HG03066 (cell line): ENCODE results near the gene COX4I1.

Experiments used
- ATAC-seq: cut with Tn5 transposase; IDR thresholded peaks from one replicate; pipeline ENCODE4 v1.9.1; 2021; ENCODE audit warnings: low read depth; ENCODE audit not compliant: unreplicated experiment

COX4I1 gene

DNA sequence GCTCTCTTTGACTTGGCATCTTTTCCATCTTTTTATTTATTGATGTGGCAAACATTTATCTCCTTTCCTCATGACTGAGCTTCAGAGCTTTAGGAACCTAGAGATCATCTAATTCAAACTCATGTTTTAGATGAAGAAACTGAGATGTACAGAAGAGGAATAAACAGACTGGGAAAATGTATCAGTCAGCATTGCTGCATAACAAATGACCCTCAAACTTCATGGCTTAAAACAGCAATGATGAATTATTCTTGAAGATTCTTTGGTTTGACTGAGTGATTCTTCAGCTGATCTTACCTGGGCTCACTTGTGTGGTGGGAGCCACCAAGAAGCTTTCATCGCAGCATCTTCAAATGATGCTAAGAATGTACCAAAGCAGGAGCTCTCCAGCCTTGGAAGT, 55.4 kb downstream of the COX4I1 start:
- no peak for ATAC-seq

DNA sequence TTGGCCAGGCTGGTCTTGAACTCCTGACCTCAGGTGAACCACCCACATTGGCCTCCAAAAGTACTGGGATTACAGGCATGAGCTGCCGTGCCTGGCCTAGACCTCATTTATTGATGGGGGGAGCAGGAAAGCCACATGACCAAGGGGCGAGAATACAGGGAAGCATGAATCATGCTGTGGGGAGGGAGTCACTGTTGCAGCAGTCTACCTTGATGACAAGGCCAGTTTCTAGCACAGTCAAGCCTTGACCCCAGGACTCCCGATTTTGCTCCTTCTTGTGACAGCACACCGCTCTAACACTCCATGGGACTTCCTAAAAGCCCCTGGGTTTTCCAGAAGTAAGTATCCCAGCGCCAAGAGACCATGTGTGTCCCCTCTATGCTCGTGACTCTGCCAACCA, 56.6 kb downstream of the COX4I1 start:
- ATAC-seq: no peak

DNA sequence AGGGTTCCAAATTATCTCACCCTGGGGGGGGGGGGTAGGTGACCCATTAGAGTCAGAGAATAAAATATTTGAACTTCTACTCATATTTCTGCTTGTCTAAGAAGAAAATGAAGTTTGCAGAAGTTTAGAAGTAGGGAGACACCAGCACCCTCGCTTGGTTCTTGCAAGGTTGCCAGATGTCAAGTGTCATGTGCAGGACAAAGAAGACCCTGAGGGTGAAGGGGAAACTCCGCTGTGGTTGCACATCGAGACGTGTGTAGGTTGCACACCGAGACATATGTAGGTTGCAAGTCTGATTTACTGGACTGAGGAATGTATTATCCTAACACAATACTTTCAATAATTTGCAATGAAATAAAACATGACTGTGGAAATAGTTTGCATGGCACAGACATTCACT, 57.1 kb downstream of the COX4I1 start:
- no peak for ATAC-seq
